Measurements from ENCODE around the gene MCUR1.

The MCUR1 gene

GRCh38 chr6:13769655-13770053 is 44.7 kb downstream of the MCUR1 start:
- TF ChIP-seq ZFX (IDR thresholded peaks at IDR 0.05; ENCODE audit: borderline replicate concordance), result no peak
- TF ChIP-seq CTCF (IDR thresholded peaks at IDR 0.05), result peak; percentile 58
- no peak overlapping the region for H3K27ac ChIP-seq

- TF ChIP-seq ZFX (IDR thresholded peaks at IDR 0.05; ENCODE audit: borderline replicate concordance) (no peak), CTCF (IDR thresholded peaks at IDR 0.05) (no peak)
- H3K27ac ChIP-seq, result no peak overlapping the region
These were observed 45.2 kb downstream of the MCUR1 start for GRCh38 chr6:13769034-13769654.

GRCh38 chr6:13767121-13767808 is 47.1 kb downstream of the MCUR1 start:
- TF ChIP-seq CTCF (IDR thresholded peaks at IDR 0.05) (no peak), ZFX (IDR thresholded peaks at IDR 0.05; ENCODE audit: borderline replicate concordance) (no peak)
- no peak overlapping the region for H3K27ac ChIP-seq

- no peak for TF ChIP-seq ZFX (IDR thresholded peaks at IDR 0.05; ENCODE audit: borderline replicate concordance)
- no peak for TF ChIP-seq CTCF (IDR thresholded peaks at IDR 0.05)
- no peak overlapping the region for H3K27ac ChIP-seq
These were observed 48.1 kb downstream of the MCUR1 start for GRCh38 chr6:13766201-13766634.

GRCh38 chr6:13765570-13765969 is 48.8 kb downstream of the MCUR1 start:
- TF ChIP-seq CTCF (IDR thresholded peaks at IDR 0.05), result no peak
- TF ChIP-seq ZFX (IDR thresholded peaks at IDR 0.05; ENCODE audit: borderline replicate concordance), result no peak

GRCh38 chr6:13764996-13765395 is 49.4 kb downstream of the MCUR1 start:
- H3K27ac ChIP-seq, result no peak overlapping the region
- TF ChIP-seq ZFX (IDR thresholded peaks at IDR 0.05; ENCODE audit: borderline replicate concordance) (no peak), CTCF (IDR thresholded peaks at IDR 0.05) (no peak)

More at GRCh38 chr6:13765570-13765969, 48.8 kb downstream of the MCUR1 start:
- no peak overlapping the region for H3K27ac ChIP-seq

GRCh38 chr6:13763740-13764381 is 50.5 kb downstream of the MCUR1 start:
- no peak overlapping the region for H3K27ac ChIP-seq
- TF ChIP-seq CTCF (IDR thresholded peaks at IDR 0.05) (no peak), ZFX (IDR thresholded peaks at IDR 0.05; ENCODE audit: borderline replicate concordance) (no peak)

Data from 22Rv1 (cell line).